GM21515 (cell line): Measurements from ENCODE around the gene SIPA1L3.

Experiments
- ATAC-seq: cut with Tn5 transposase; IDR thresholded peaks from one replicate; pipeline ENCODE4 v1.9.1; 2021; ENCODE audit not compliant: unreplicated experiment

Gene SIPA1L3

GRCh38 chr19:38180071-38180470 is 273.1 kb downstream of the SIPA1L3 start:
- ATAC-seq: no peak

DNA sequence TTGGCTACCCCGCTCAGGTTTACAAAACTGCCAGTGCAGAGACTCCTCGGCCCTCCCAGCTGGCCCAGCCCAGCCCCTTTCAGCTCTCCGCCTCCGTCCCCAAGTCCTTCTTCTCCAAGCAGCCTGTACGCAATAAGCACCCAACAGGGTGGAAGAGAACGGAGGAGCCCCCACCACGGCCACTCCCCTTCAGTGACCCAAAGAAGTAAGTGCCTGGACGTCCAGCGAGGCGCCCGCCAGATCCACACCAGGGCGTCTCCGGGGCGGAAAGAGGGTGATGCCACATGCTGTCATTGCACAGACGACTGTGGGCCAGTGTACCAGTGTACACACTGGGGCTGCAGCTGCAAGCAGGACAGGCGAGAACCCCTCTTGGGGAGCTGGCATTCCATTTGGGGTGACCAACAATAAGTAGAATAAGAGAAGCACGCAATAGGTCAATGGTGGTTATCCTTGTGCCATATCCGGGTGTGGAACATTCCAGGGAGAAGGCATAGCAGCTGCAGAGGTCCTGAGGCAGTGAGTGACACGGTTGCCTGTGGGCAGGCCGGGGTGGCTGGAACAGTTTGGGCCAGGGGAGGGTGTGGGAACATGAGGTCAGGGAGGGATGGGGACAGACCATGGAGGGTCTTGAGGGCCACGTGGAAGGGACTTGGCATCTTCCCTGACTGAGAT is 275.7 kb downstream of the SIPA1L3 start:
- ATAC-seq: no peak

DNA sequence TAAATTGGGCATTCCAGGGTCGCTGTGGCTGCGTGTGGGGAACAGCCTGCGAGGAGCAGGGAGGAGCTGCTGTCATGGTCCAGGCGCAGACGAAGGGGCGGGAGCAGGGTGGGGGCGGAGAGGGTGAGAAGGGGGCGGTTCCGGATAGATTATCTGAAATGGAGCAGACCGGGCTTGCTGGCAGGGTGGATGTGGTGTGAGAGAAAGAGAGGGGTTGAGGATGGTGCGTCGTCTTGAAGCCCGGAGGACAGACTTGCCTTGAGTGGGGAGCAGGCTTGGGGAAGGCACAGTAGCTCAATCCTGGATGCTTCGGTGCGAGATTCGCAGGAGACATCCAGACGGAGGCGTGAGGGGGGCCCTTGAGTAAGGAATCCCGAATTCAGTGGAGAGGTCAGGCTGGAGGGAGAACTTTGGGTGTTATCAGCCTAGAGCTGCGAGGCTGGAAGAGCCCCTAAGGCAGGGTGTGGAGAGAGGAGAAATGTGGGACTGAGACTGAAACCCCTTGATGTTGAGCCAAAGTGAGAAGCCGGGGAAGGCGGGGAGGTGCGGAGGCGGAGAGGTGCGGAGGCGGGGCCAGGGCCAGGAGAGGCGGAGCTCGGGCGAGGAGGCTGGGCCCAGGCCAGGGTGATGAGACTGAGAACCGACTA is 276.4 kb downstream of the SIPA1L3 start:
- ATAC-seq: no peak

- ATAC-seq: no peak
Measured at GRCh38 chr19:38184815-38185214, 277.8 kb downstream of the SIPA1L3 start.

DNA sequence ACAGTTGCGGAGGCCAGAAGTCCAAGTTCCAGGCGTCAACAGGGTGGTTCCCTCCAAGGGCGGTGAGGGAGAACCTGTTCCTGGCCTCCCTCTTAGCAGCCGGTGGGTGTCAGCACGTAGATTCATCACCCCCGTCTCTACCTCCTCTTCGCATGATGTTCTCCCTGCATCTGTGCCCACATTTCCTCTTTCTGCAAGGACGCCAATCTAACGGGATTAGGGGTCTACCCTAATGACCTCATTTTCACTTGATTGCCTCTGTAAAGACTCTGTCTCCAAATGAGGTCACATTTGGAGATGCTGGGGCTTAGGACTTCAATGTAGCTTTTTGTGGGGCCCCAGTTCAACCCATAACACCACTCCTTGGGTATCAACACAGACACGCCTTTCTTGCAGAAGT is 278.6 kb downstream of the SIPA1L3 start:
- no peak for ATAC-seq

DNA sequence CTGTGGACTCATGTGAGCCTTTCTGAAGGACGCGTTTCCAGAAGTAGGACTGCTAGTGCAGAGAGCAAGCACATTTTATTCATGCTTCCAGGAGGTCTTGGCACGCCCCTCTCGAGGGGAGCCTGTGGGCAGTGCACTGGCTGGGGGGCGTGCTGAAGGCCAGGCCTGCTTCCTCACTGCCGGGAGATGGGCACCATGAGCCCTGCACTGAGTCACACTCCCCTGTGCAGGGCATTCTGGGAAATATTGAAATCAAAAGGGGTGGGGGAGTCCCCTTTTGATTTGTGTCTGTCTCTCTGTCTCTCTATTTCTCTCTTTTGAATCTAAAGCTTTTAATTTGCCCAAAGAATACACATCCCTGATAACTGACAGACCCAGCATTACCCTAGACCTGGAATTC is 283.1 kb downstream of the SIPA1L3 start:
- no peak for ATAC-seq

- ATAC-seq: no peak
Measured at GRCh38 chr19:38190793-38191192, 283.8 kb downstream of the SIPA1L3 start.

DNA sequence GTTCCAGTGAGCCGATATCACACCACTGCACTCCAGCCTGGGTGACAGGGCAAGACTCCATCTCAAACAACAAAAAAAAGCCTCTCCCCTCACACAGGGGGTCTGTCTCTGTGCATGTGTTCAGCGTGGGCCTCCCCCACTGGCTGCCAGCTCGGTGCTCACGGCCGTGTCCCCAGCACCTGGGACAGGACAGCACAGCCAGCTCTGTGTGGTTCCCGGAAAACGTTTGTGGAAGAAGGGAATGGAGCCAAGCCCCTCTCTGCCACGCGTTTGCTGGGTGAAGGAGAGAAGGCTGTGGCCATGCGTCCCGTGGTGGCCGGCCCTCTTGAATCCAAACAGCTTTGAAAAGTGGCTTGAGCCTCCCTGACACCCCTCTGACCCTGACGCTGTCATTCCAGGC is 284.7 kb downstream of the SIPA1L3 start:
- ATAC-seq: no peak

DNA sequence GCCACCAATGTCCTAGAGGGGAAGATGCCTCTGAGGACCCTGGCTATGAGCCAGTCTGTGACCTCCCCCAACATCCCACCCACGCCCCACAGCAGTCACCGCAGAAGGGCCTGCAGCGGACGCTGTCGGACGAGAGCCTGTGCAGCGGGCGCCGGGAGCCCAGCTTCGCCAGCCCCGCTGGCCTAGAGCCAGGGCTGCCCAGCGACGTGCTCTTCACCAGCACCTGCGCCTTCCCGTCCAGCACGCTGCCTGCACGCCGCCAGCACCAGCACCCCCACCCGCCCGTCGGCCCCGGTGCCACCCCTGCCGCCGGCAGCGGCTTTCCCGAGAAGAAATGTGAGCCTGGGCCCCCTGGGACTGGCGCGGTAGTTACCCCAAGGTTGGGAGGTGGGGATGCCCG is 286.4 kb downstream of the SIPA1L3 start:
- ATAC-seq: no peak

GRCh38 chr19:38194061-38194701 is 287.2 kb downstream of the SIPA1L3 start:
- no peak for ATAC-seq

GRCh38 chr19:38195237-38195636 is 288.2 kb downstream of the SIPA1L3 start:
- ATAC-seq: no peak

DNA sequence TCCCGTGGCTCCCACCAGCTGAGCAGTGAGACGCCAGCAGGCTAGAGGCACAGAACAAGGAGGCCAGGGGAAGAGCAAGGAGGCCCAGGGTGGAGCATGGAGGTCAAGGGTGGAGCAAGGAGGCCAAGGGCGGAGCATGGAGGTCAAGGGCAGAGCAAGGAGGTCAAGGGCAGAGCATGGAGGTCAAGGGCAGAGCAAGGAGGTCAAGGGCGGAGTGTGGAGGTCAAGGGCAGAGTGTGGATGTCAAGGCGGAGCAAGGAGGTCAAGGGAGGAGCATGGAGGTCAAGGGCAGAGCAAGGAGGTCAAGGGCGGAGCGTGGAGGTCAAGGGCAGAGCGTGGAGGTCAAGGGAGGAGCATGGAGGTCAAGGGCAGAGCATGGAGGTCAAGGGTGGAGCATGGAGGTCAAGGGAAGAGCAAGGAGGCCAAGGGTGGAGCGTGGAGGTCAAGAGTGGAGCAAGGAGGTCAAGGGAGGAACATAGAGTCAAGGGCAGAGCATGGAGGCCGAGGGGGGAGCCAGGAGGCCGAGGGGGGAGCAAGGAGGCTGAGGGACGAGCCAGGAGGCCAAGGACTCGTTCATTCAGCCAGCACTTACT is 289.3 kb downstream of the SIPA1L3 start:
- ATAC-seq: no peak

DNA sequence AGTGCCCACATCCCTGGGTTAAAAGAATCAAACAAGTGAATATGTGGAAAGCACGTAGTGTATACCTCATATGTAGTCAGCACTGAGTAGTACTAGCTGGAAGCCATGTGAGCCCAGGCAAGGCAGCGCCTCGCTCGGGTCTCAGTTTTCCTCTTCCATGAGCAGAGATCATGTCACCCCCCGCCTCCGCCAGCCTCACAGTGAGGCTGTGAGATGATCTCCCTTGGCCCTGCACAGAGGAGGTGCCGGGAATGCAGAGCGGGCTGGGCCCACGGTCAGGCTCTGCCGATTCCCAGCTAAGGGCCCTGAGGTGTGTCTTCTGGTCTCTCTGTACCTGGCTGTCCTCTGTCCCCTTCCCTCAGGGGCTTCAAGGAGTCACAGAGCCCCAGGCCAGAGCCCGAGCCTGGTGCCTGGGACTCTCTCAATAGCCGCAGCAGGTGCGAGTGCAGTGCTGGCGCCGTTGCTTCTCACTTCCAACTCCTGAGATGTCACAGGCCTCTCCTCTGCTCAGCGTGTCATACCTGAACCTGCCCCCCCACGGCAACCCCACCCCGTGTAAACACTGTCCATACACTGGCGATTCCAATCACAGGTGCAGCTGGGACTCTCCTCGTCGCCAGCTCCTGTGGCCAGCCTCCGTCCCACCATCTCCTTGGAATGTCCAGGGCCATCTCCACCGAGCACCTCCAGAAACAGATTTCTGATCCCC is 290.1 kb downstream of the SIPA1L3 start:
- ATAC-seq: no peak

- no peak for ATAC-seq
Measured at GRCh38 chr19:38197937-38198704, 291.1 kb downstream of the SIPA1L3 start.

DNA sequence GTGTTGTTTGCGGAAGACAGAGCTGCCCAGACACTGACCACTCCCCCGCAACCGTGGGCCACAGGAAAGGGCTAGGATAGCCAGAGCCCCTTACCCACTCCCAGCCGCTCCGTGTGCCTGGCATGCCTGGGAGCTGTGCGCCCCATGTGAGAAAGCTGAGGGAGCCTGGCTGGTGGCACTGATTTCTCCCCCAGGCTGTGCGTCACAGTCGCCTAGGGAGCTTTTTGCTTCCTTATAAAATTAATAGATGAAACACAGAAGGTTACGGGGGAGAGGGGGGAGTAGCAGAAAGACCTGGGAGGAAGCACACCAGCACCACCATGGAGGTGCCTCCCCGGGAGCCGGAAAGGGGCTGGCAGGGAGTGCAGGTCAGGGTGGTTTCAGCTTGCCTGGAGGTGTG is 292.3 kb downstream of the SIPA1L3 start:
- ATAC-seq: no peak

- no peak for ATAC-seq
Measured at GRCh38 chr19:38201731-38202130, 294.7 kb downstream of the SIPA1L3 start.

DNA sequence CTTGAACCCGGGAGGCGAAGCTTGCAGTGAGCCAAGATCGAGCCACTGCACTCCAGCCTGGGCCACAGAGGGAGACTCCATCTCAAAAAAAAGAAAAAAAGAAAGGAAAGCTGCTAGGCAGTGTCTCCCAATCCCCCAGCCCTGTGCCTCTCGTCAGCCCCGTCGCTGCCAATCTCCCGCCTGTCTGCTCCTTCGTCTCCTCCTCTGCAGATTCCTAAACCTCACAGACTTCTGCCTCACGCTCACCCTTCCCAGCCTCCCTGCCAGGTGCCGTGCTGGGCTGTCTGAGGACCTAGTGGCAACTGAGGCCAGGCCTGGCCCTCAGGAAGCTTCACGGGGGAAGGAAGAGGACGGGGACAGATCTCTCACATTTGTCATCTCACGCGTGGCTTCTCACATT is 295.5 kb downstream of the SIPA1L3 start:
- ATAC-seq: no peak

DNA sequence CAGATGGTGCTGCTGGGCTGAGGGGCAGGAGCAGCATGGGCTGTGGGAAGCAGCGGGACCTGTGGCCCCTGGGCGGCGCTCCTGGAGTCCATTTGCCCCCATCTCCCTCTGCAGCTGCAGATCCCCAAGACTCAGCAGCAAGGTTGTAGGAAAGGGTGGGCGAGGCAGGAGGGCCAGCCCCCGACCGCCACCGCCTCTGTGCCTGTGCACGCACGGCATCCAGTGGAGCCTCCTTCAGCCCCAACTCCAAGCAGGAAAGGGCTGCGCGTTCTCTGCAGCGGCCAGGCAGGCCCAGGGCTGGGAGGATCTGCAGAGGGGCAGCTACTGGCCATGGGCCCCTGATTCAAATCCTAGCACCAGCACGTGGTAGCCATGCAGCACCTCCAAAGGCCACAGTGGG is 296.2 kb downstream of the SIPA1L3 start:
- no peak for ATAC-seq

GRCh38 chr19:38204096-38204495 is 297.1 kb downstream of the SIPA1L3 start:
- no peak for ATAC-seq

- ATAC-seq: no peak
Measured at GRCh38 chr19:38204728-38205127, 297.7 kb downstream of the SIPA1L3 start.
